ENCODE results near the gene EFNA5.

The EFNA5 gene

GRCh38 chr5:107486489-107486888 lies 184.2 kb downstream of the EFNA5 start:
- no peak for DNase-seq (ENCODE audit: low read depth, low spot score)

GRCh38 chr5:107485184-107485583 lies 185.6 kb downstream of the EFNA5 start:
- DNase-seq (ENCODE audit: low read depth, low spot score), result no peak

GRCh38 chr5:107484281-107484680 lies 186.5 kb downstream of the EFNA5 start:
- no peak for DNase-seq (ENCODE audit: low read depth, low spot score)

GRCh38 chr5:107483231-107484024 lies 187.3 kb downstream of the EFNA5 start:
- DNase-seq (ENCODE audit: low read depth, low spot score), result no peak

GRCh38 chr5:107478068-107478641 lies 192.6 kb downstream of the EFNA5 start:
- no peak for DNase-seq (ENCODE audit: low read depth, low spot score)

GRCh38 chr5:107477492-107477891 lies 193.2 kb downstream of the EFNA5 start:
- no peak for DNase-seq (ENCODE audit: low read depth, low spot score)

- DNase-seq (ENCODE audit: low read depth, low spot score), result no peak
These were observed 194.0 kb downstream of the EFNA5 start for GRCh38 chr5:107476783-107477182.

- DNase-seq (ENCODE audit: low read depth, low spot score), result no peak
These were observed 195.8 kb downstream of the EFNA5 start for GRCh38 chr5:107474716-107475489.

GRCh38 chr5:107474361-107474715 lies 196.4 kb downstream of the EFNA5 start:
- DNase-seq (ENCODE audit: low read depth, low spot score), result no peak

- peak; percentile 67 for DNase-seq (ENCODE audit: low read depth, low spot score)
These were observed 198.1 kb downstream of the EFNA5 start for GRCh38 chr5:107472620-107473064.

GRCh38 chr5:107470295-107470582 lies 200.5 kb downstream of the EFNA5 start:
- DNase-seq (ENCODE audit: low read depth, low spot score), result no peak

- DNase-seq (ENCODE audit: low read depth, low spot score), result no peak
These were observed 201.0 kb downstream of the EFNA5 start for GRCh38 chr5:107469485-107470294.

- no peak for DNase-seq (ENCODE audit: low read depth, low spot score)
These were observed 201.7 kb downstream of the EFNA5 start for GRCh38 chr5:107469064-107469463.

- DNase-seq (ENCODE audit: low read depth, low spot score), result no peak
These were observed 202.5 kb downstream of the EFNA5 start for GRCh38 chr5:107468276-107468675.

- DNase-seq (ENCODE audit: low read depth, low spot score), result no peak
These were observed 203.4 kb downstream of the EFNA5 start for GRCh38 chr5:107467137-107467932.

GRCh38 chr5:107466233-107466769 lies 204.4 kb downstream of the EFNA5 start:
- DNase-seq (ENCODE audit: low read depth, low spot score), result no peak

- DNase-seq (ENCODE audit: low read depth, low spot score), result no peak
These were observed 205.9 kb downstream of the EFNA5 start for GRCh38 chr5:107464876-107465275.

GRCh38 chr5:107464416-107464815 lies 206.3 kb downstream of the EFNA5 start:
- DNase-seq (ENCODE audit: low read depth, low spot score), result no peak

- DNase-seq (ENCODE audit: low read depth, low spot score), result no peak
These were observed 207.0 kb downstream of the EFNA5 start for GRCh38 chr5:107463731-107464130.

GRCh38 chr5:107461770-107462169 lies 209.0 kb downstream of the EFNA5 start:
- DNase-seq (ENCODE audit: low read depth, low spot score), result no peak

- DNase-seq (ENCODE audit: low read depth, low spot score), result no peak
These were observed 209.9 kb downstream of the EFNA5 start for GRCh38 chr5:107460789-107461188.
